Naive B cell (primary cell): Measurements from ENCODE around the gene WDR27. TPM values are rescaled to one million over a fixed set of nuclear protein-coding genes. Genes with fewer than 3 reads are reported as not detected.

Experiments
- ATAC-seq, 2 donors: fragments of 150-1000 bp; cut with Tn5 transposase; 2 replicates each; pipeline ENCODE4 v1.10.0; 2021; ENCODE audit warnings: low read depth in 2 of 2, mild to moderate bottlenecking in 2 of 2, moderate library complexity in 2 of 2
- DNase-seq: peaks from one replicate; pipeline ENCODE4 v3.0.0; 2022
- H3K27ac Mint-ChIP-seq, 6 donors: one replicate each; pipeline ENCODE4 v1.8.0; 2020 to 2022; ENCODE audit warnings: mild to moderate bottlenecking in 6 of 6, mixed read lengths in 6 of 6, moderate library complexity in 5 of 6, inconsistent platforms in 2 of 6
- H3K27me3 Mint-ChIP-seq, 3 donors: one replicate each; pipeline ENCODE4 v1.8.0; 2021 to 2022; ENCODE audit warnings: mixed read lengths in 3 of 3, mild to moderate bottlenecking in 1 of 3
- H3K36me3 Mint-ChIP-seq, 2 donors: one replicate each; pipeline ENCODE4 v1.8.0; 2020 to 2022; ENCODE audit warnings: mixed read lengths in 2 of 2, inconsistent platforms in 1 of 2, mild to moderate bottlenecking in 1 of 2
- H3K4me1 Mint-ChIP-seq, 3 donors: one replicate each; pipeline ENCODE4 v1.8.0; 2020 to 2022; ENCODE audit warnings: mixed read lengths in 3 of 3, inconsistent platforms in 1 of 3, mild to moderate bottlenecking in 1 of 3, moderate library complexity in 1 of 3
- H3K4me3 Mint-ChIP-seq, 8 donors: one replicate each; pipeline ENCODE4 v1.8.0; 2020 to 2022; ENCODE audit warnings: mild to moderate bottlenecking in 8 of 8, mixed read lengths in 8 of 8, moderate library complexity in 8 of 8, inconsistent platforms in 2 of 8
- H3K9me3 Mint-ChIP-seq, 7 donors: one replicate each; pipeline ENCODE4 v1.8.0; 2020 to 2022; ENCODE audit warnings: mixed read lengths in 7 of 7, mild to moderate bottlenecking in 5 of 7, inconsistent platforms in 2 of 7, moderate library complexity in 1 of 7
- polyA plus RNA-seq, 6 donors: library from polyadenylated mRNA; unstranded; fragments of 300-500 nt; fragmentation: Illumina TruSeq; gene quantifications; one replicate each; pipeline ENCODE4 v1.2.3, GENCODE V29; 2021; ENCODE audit warnings: low read depth in 6 of 6

The WDR27 gene
- polyA plus RNA-seq, 6 donors from 2014 or later = 9.9 to 17.8 (median 15.2) TPM

GRCh38 chr6:169640983-169641382, 60.8 kb downstream of the WDR27 start:
- H3K27me3 Mint-ChIP-seq = no peaks in the 10 kb centered on the region
- H3K4me3 Mint-ChIP-seq = no peak overlapping the region

GRCh38 chr6:169640351-169640852, 61.4 kb downstream of the WDR27 start:
- Mint-ChIP-seq H3K36me3 (peaks cover 9 to 10% of the 10 kb centered on the region in 2 donors), H3K4me1 (no peaks in the 10 kb centered on the region), H3K27ac (peak overlapping the region in 1 of 6 donors; percentile 54), H3K27me3 (no peaks in the 10 kb centered on the region), H3K4me3 (no peak overlapping the region), H3K9me3 (no peaks in the 10 kb centered on the region)
- ATAC-seq (no peak), DNase-seq (no peak)

More at GRCh38 chr6:169640983-169641382, 60.8 kb downstream of the WDR27 start:
- DNase-seq (no peak), ATAC-seq (no peak)
- Mint-ChIP-seq H3K36me3 (peaks cover 9 to 10% of the 10 kb centered on the region in 2 donors), H3K4me1 (no peaks in the 10 kb centered on the region), H3K9me3 (no peaks in the 10 kb centered on the region), H3K27ac (no peak overlapping the region)

- Mint-ChIP-seq H3K4me1 (no peaks in the 10 kb centered on the region), H3K27ac (peak overlapping the region in 1 of 6 donors; percentile 86), H3K27me3 (no peaks in the 10 kb centered on the region), H3K36me3 (peaks cover 10 to 12% of the 10 kb centered on the region in 2 donors), H3K4me3 (no peak overlapping the region), H3K9me3 (no peaks in the 10 kb centered on the region)
- DNase-seq (no peak), ATAC-seq (no peak)
Measured at GRCh38 chr6:169639653-169640278, 62.1 kb downstream of the WDR27 start.

- H3K36me3 Mint-ChIP-seq = peaks cover 19 to 21% of the 10 kb centered on the region in 2 donors
Measured at GRCh38 chr6:169638915-169639314, 62.9 kb downstream of the WDR27 start.

GRCh38 chr6:169638388-169638787, 63.4 kb downstream of the WDR27 start:
- Mint-ChIP-seq H3K27ac (peak overlapping the region in 2 of 6 donors; percentile 39 to 67), H3K36me3 (peaks cover 23 to 24% of the 10 kb centered on the region in 2 donors), H3K4me3 (no peak overlapping the region), H3K9me3 (no peaks in the 10 kb centered on the region), H3K27me3 (no peaks in the 10 kb centered on the region), H3K4me1 (no peaks in the 10 kb centered on the region)
- ATAC-seq (no peak), DNase-seq (no peak)

More at GRCh38 chr6:169638915-169639314, 62.9 kb downstream of the WDR27 start:
- H3K4me3 Mint-ChIP-seq = no peak overlapping the region
- DNase-seq (no peak), ATAC-seq (no peak)
- H3K4me1 Mint-ChIP-seq = no peaks in the 10 kb centered on the region
- no peaks in the 10 kb centered on the region for H3K9me3 Mint-ChIP-seq
- peak overlapping the region in 1 of 6 donors; percentile 67 for H3K27ac Mint-ChIP-seq
- H3K27me3 Mint-ChIP-seq = no peaks in the 10 kb centered on the region

- no peak for ATAC-seq
- H3K36me3 Mint-ChIP-seq = peaks cover 24 to 33% of the 10 kb centered on the region in 2 donors
Measured at GRCh38 chr6:169635345-169635744, 66.5 kb downstream of the WDR27 start.

GRCh38 chr6:169632841-169633240, 69.0 kb downstream of the WDR27 start:
- no peak overlapping the region for H3K4me3 Mint-ChIP-seq
- H3K36me3 Mint-ChIP-seq = peaks cover 24 to 27% of the 10 kb centered on the region in 2 donors
- DNase-seq (no peak), ATAC-seq (no peak)
- no peaks in the 10 kb centered on the region for H3K27me3 Mint-ChIP-seq
- no peaks in the 10 kb centered on the region for H3K9me3 Mint-ChIP-seq
- no peaks in the 10 kb centered on the region for H3K4me1 Mint-ChIP-seq
- H3K27ac Mint-ChIP-seq = peak overlapping the region in 1 of 6 donors; percentile 49

More at GRCh38 chr6:169635345-169635744, 66.5 kb downstream of the WDR27 start:
- Mint-ChIP-seq H3K4me1 (no peaks in the 10 kb centered on the region), H3K27ac (peak overlapping the region in 1 of 6 donors; percentile 32), H3K4me3 (no peak overlapping the region), H3K27me3 (no peaks in the 10 kb centered on the region), H3K9me3 (no peaks in the 10 kb centered on the region)
- DNase-seq = no peak

- peaks cover 7 to 27% of the 10 kb centered on the region in 2 donors for H3K36me3 Mint-ChIP-seq
Measured at GRCh38 chr6:169629256-169629655, 72.6 kb downstream of the WDR27 start.

GRCh38 chr6:169627736-169628607, 73.9 kb downstream of the WDR27 start:
- no peak overlapping the region for H3K4me3 Mint-ChIP-seq
- ATAC-seq (no peak), DNase-seq (no peak)
- no peaks in the 10 kb centered on the region for H3K4me1 Mint-ChIP-seq
- peaks cover 0 to 14% of the 10 kb centered on the region in 2 donors for H3K36me3 Mint-ChIP-seq
- no peaks in the 10 kb centered on the region for H3K9me3 Mint-ChIP-seq
- H3K27ac Mint-ChIP-seq = peak overlapping the region in 1 of 6 donors; percentile 53
- H3K27me3 Mint-ChIP-seq = no peaks in the 10 kb centered on the region

More at GRCh38 chr6:169629256-169629655, 72.6 kb downstream of the WDR27 start:
- H3K9me3 Mint-ChIP-seq = no peaks in the 10 kb centered on the region
- H3K27ac Mint-ChIP-seq = no peak overlapping the region
- no peak for ATAC-seq
- H3K4me3 Mint-ChIP-seq = no peak overlapping the region
- H3K4me1 Mint-ChIP-seq = no peaks in the 10 kb centered on the region
- DNase-seq = no peak
- no peaks in the 10 kb centered on the region for H3K27me3 Mint-ChIP-seq

- H3K36me3 Mint-ChIP-seq = peaks cover 0 to 6% of the 10 kb centered on the region in 2 donors
- DNase-seq (no peak), ATAC-seq (no peak)
- H3K4me1 Mint-ChIP-seq = no peaks in the 10 kb centered on the region
- H3K9me3 Mint-ChIP-seq = peaks cover 0 to under 1% (median 0%) of the 10 kb centered on the region in 7 donors
- no peaks in the 10 kb centered on the region for H3K27me3 Mint-ChIP-seq
- H3K27ac Mint-ChIP-seq = peak overlapping the region in 1 of 6 donors; percentile 42
- H3K4me3 Mint-ChIP-seq = no peak overlapping the region
Measured at GRCh38 chr6:169626649-169627048, 75.2 kb downstream of the WDR27 start.

GRCh38 chr6:169626169-169626568, 75.7 kb downstream of the WDR27 start:
- ATAC-seq = no peak
- H3K9me3 Mint-ChIP-seq = peaks cover 0 to 5% (median 0%) of the 10 kb centered on the region in 7 donors
- H3K27ac Mint-ChIP-seq = no peak overlapping the region
- H3K27me3 Mint-ChIP-seq = no peaks in the 10 kb centered on the region
- peaks cover 0 to 6% of the 10 kb centered on the region in 2 donors for H3K36me3 Mint-ChIP-seq
- no peak for DNase-seq
- no peak overlapping the region for H3K4me3 Mint-ChIP-seq
- no peaks in the 10 kb centered on the region for H3K4me1 Mint-ChIP-seq

- DNase-seq = no peak
- Mint-ChIP-seq H3K27me3 (no peaks in the 10 kb centered on the region), H3K9me3 (peaks cover 0 to 6% (median 0%) of the 10 kb centered on the region in 7 donors), H3K27ac (no peak overlapping the region), H3K4me3 (no peak overlapping the region), H3K4me1 (no peaks in the 10 kb centered on the region), H3K36me3 (peaks cover 0 to 6% of the 10 kb centered on the region in 2 donors)
- ATAC-seq = no peak
Measured at GRCh38 chr6:169625376-169625775, 76.5 kb downstream of the WDR27 start.

- Mint-ChIP-seq H3K4me3 (no peak overlapping the region), H3K27ac (peak overlapping the region in 1 of 6 donors; percentile 52), H3K9me3 (peaks cover 0 to 6% (median 0%) of the 10 kb centered on the region in 7 donors), H3K36me3 (peaks cover 0 to 6% of the 10 kb centered on the region in 2 donors), H3K4me1 (no peaks in the 10 kb centered on the region), H3K27me3 (no peaks in the 10 kb centered on the region)
- ATAC-seq (no peak), DNase-seq (no peak)
Measured at GRCh38 chr6:169624785-169625184, 77.0 kb downstream of the WDR27 start.
